ENCODE data around the gene SCAMP3.
"Not testable (repeated sequence)": the region's sequence is repeated elsewhere in the genome, so short reads cannot be mapped to it uniquely, and the experiment has no call there.

The SCAMP3 gene

GRCh38 chr1:155228096-155228427, 34.1 kb downstream of the SCAMP3 start:
- TF ChIP-seq CTCF (IDR thresholded peaks at IDR 0.05; ENCODE audit: poor library complexity, severe bottlenecking): no peak
- peak overlapping the region; percentile 73 for H3K27ac ChIP-seq (ENCODE audit: poor library complexity, severe bottlenecking)
- no peak for DNase-seq (ENCODE audit: low spot score)
- no peaks in the 10 kb centered on the region for H3K27me3 ChIP-seq (ENCODE audit: insufficient read depth, poor library complexity, severe bottlenecking)
- H3K9me3 ChIP-seq (ENCODE audit: severe bottlenecking): no peaks in the 10 kb centered on the region
- H3K4me3 ChIP-seq (ENCODE audit: severe bottlenecking): peak overlapping the region; percentile 45
- no peak for ATAC-seq (ENCODE audit: low read depth)
- peaks cover 19% of the 10 kb centered on the region for H3K4me1 ChIP-seq (ENCODE audit: insufficient read depth, poor library complexity, severe bottlenecking)
- no peaks in the 10 kb centered on the region; the same call in 1 of the 2 replicates for H3K36me3 ChIP-seq (ENCODE audit: low read depth)

GRCh38 chr1:155227261-155228095, 34.7 kb downstream of the SCAMP3 start:
- Histone ChIP-seq H3K36me3 (ENCODE audit: low read depth) (no peaks in the 10 kb centered on the region; the same call in 1 of the 2 replicates), H3K9me3 (ENCODE audit: severe bottlenecking) (no peaks in the 10 kb centered on the region), H3K4me1 (ENCODE audit: insufficient read depth, poor library complexity, severe bottlenecking) (peaks cover 19% of the 10 kb centered on the region), H3K27me3 (ENCODE audit: insufficient read depth, poor library complexity, severe bottlenecking) (no peaks in the 10 kb centered on the region), H3K4me3 (ENCODE audit: severe bottlenecking) (peak overlapping the region; percentile 45), H3K27ac (ENCODE audit: poor library complexity, severe bottlenecking) (peak overlapping the region; percentile 73)
- ATAC-seq (ENCODE audit: low read depth) (peak; percentile 96), DNase-seq (ENCODE audit: low spot score) (peak; percentile 99)
- no peak for TF ChIP-seq CTCF (IDR thresholded peaks at IDR 0.05; ENCODE audit: poor library complexity, severe bottlenecking)

- H3K9me3 ChIP-seq (ENCODE audit: severe bottlenecking): no peaks in the 10 kb centered on the region
- peak overlapping the region; percentile 45 for H3K4me3 ChIP-seq (ENCODE audit: severe bottlenecking)
- TF ChIP-seq CTCF (IDR thresholded peaks at IDR 0.05; ENCODE audit: poor library complexity, severe bottlenecking): peak; percentile 52
- peak overlapping the region; percentile 73 for H3K27ac ChIP-seq (ENCODE audit: poor library complexity, severe bottlenecking)
- no peak for DNase-seq (ENCODE audit: low spot score)
- ATAC-seq (ENCODE audit: low read depth): peak; percentile 24; the same call in 2 of the 3 replicates
- H3K36me3 ChIP-seq (ENCODE audit: low read depth): no peaks in the 10 kb centered on the region; the same call in 1 of the 2 replicates
- H3K27me3 ChIP-seq (ENCODE audit: insufficient read depth, poor library complexity, severe bottlenecking): no peaks in the 10 kb centered on the region
- H3K4me1 ChIP-seq (ENCODE audit: insufficient read depth, poor library complexity, severe bottlenecking): peaks cover 19% of the 10 kb centered on the region
These were observed 35.3 kb downstream of the SCAMP3 start for GRCh38 chr1:155226910-155227260.

GRCh38 chr1:155226188-155226909, 35.8 kb downstream of the SCAMP3 start:
- DNase-seq (ENCODE audit: low spot score) (no peak), ATAC-seq (ENCODE audit: low read depth) (peak; percentile 29)
- H3K27me3 ChIP-seq (ENCODE audit: insufficient read depth, poor library complexity, severe bottlenecking): no peaks in the 10 kb centered on the region
- H3K4me1 ChIP-seq (ENCODE audit: insufficient read depth, poor library complexity, severe bottlenecking): peaks cover 19% of the 10 kb centered on the region
- peak overlapping the region; percentile 45 for H3K4me3 ChIP-seq (ENCODE audit: severe bottlenecking)
- H3K27ac ChIP-seq (ENCODE audit: poor library complexity, severe bottlenecking): peak overlapping the region; percentile 73
- H3K9me3 ChIP-seq (ENCODE audit: severe bottlenecking): no peaks in the 10 kb centered on the region
- TF ChIP-seq CTCF (IDR thresholded peaks at IDR 0.05; ENCODE audit: poor library complexity, severe bottlenecking): peak; percentile 76
- no peaks in the 10 kb centered on the region; the same call in 1 of the 2 replicates for H3K36me3 ChIP-seq (ENCODE audit: low read depth)

GRCh38 chr1:155225404-155225759, 36.8 kb downstream of the SCAMP3 start:
- peak overlapping the region; percentile 73 for H3K27ac ChIP-seq (ENCODE audit: poor library complexity, severe bottlenecking)
- ATAC-seq (ENCODE audit: low read depth); H3K36me3 ChIP-seq (ENCODE audit: low read depth); H3K27me3 ChIP-seq (ENCODE audit: insufficient read depth, poor library complexity, severe bottlenecking); DNase-seq (ENCODE audit: low spot score); H3K9me3 ChIP-seq (ENCODE audit: severe bottlenecking); H3K4me3 ChIP-seq (ENCODE audit: severe bottlenecking): not testable (repeated sequence)
- H3K4me1 ChIP-seq (ENCODE audit: insufficient read depth, poor library complexity, severe bottlenecking): peaks cover 19% of the 10 kb centered on the region

Measured in RWPE2 (cell line).